Measurements from ENCODE around the gene KAZN. TPM values are rescaled to one million over a fixed set of nuclear protein-coding genes. Genes with fewer than 3 reads are reported as not detected.
A peak's percentile ranks its signal among the peaks of the same experiment; 100 is the strongest.

The KAZN gene
- polyA plus RNA-seq, 1 experiment, result 3.7 TPM

DNA sequence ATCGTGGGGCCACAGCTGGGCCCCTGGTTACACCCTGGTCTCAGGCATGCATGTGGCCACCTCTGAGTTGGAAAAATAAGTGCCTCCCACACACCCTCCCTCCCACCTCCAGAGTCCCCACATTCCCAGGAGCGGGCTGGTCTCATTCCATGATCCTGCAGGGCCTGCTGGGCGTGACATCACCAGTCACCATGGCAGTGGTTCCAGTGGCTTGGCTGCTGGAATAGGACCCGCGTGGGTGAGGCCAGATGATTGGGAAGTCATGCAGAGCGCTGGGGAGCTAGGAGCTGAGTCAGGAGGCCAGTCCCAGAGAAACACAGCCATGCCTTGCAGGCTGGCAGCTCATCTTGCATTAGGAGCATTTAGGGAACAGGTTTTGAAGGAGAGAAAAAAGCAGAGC lies 429.6 kb downstream of the KAZN start:
- Histone ChIP-seq H3K27me3 (ENCODE audit: control insufficient read depth, insufficient read depth, low read length) (no peaks in the 10 kb centered on the region), H3K4me3 (ENCODE audit: low read depth, low read length) (no peak overlapping the region), H3K9me3 (ENCODE audit: control insufficient read depth, insufficient read depth, low read length) (no peaks in the 10 kb centered on the region), H3K27ac (ENCODE audit: low read depth, low read length) (no peak overlapping the region)
- POLR2A ChIA-PET, result no interaction called here
- CTCF ChIA-PET, result interaction anchor here (0.6 to 3.9 kb wide), 50 partner anchors 9 to 1323 kb away, joined by 3 to 34 read pairs (median 5); no protein-coding TSS in a partner anchor
- TF ChIP-seq, protein P1, sequence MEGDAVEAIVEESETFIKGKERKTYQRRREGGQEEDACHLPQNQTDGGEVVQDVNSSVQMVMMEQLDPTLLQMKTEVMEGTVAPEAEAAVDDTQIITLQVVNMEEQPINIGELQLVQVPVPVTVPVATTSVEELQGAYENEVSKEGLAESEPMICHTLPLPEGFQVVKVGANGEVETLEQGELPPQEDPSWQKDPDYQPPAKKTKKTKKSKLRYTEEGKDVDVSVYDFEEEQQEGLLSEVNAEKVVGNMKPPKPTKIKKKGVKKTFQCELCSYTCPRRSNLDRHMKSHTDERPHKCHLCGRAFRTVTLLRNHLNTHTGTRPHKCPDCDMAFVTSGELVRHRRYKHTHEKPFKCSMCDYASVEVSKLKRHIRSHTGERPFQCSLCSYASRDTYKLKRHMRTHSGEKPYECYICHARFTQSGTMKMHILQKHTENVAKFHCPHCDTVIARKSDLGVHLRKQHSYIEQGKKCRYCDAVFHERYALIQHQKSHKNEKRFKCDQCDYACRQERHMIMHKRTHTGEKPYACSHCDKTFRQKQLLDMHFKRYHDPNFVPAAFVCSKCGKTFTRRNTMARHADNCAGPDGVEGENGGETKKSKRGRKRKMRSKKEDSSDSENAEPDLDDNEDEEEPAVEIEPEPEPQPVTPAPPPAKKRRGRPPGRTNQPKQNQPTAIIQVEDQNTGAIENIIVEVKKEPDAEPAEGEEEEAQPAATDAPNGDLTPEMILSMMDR (IDR thresholded peaks at IDR 0.05; ENCODE audit: low read depth, low read length), result no peak
- peak; percentile 24 for DNase-seq (ENCODE audit: low read depth, low spot score)

DNA sequence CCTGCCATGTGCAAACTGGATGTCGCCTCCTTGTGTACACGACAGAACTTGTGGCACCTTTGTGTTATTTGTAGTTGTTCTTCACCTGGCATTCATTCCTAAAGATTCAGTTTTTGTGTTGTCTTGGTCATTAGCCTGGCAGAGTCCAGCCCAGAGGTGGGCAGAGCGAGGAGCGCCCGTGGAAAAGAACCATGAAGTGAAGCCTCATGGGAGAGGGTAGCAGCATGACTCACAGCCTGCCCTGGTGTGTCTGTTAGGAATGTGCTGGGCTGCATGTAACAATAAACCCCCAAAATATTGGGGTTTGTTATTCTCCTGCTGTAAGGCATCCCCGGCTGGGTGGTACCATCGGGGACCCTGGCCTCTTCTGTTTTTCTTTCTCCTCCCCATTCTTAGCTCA lies 430.1 kb downstream of the KAZN start:
- CTCF ChIA-PET, result interaction anchor here (0.6 to 3.9 kb wide), 20 partner anchors 9 to 624 kb away, joined by 3 to 34 read pairs (median 8); no protein-coding TSS in a partner anchor
- TF ChIP-seq, protein P1 (IDR thresholded peaks at IDR 0.05; ENCODE audit: low read depth, low read length), result no peak
- H3K27ac ChIP-seq (ENCODE audit: low read depth, low read length), result no peak overlapping the region
- H3K4me3 ChIP-seq (ENCODE audit: low read depth, low read length), result no peak overlapping the region
- no peak for DNase-seq (ENCODE audit: low read depth, low spot score)
- POLR2A ChIA-PET, result no interaction called here
- H3K27me3 ChIP-seq (ENCODE audit: control insufficient read depth, insufficient read depth, low read length), result no peaks in the 10 kb centered on the region
- H3K9me3 ChIP-seq (ENCODE audit: control insufficient read depth, insufficient read depth, low read length), result no peaks in the 10 kb centered on the region

DNA sequence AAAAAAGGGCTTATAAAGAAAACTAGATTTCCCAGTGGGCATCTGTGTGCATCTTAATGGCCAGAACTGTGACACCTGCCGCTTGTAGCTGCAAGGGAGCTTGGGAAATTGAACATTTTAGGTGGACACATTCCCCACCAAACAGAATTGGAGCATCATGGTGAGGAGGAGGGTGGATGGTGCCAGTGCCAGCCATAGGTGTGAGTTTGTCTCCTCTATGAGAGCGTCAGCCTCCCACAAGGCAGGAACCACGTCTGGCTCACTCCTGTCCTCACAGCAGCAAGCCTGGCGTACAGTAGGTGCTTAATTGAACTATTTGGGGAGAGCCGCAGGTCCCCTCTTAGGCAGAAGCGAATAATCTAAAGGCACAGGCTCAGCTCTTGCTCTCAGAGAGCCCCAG lies 430.6 kb downstream of the KAZN start:
- ChIA-PET POLR2A (no interaction called here), CTCF (interaction anchor here (0.6 to 3.9 kb wide), 13 partner anchors 8 to 624 kb away, joined by 3 to 34 read pairs (median 7); no protein-coding TSS in a partner anchor)
- no peak for DNase-seq (ENCODE audit: low read depth, low spot score)
- TF ChIP-seq, protein P1 (IDR thresholded peaks at IDR 0.05; ENCODE audit: low read depth, low read length), result no peak
- H3K9me3 ChIP-seq (ENCODE audit: control insufficient read depth, insufficient read depth, low read length), result no peaks in the 10 kb centered on the region
- no peak overlapping the region for H3K27ac ChIP-seq (ENCODE audit: low read depth, low read length)
- H3K27me3 ChIP-seq (ENCODE audit: control insufficient read depth, insufficient read depth, low read length), result no peaks in the 10 kb centered on the region
- H3K4me3 ChIP-seq (ENCODE audit: low read depth, low read length), result no peak overlapping the region

DNA sequence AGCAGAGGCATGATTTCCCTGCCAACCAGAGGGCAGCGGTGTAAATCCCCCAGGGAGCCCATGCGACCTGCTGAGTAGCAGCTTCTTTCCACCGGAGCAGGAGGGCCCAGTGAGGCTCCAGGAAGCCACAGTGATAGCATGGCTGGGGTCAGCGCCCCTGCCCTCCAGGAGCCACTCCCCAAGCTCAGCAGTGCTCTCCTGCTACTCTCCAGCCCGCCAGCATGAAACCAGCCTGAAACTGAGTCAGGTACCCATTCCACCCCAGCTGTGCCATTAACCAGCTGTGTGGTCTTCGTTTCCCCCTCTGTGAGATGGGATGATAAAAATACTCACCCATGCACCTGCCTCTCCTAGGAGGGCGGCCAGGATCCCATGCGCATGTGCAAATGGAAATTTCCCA lies 431.3 kb downstream of the KAZN start:
- CTCF ChIA-PET, result no interaction called here
- DNase-seq (ENCODE audit: low read depth, low spot score), result no peak
- Histone ChIP-seq H3K27me3 (ENCODE audit: control insufficient read depth, insufficient read depth, low read length) (no peaks in the 10 kb centered on the region), H3K4me3 (ENCODE audit: low read depth, low read length) (no peak overlapping the region), H3K9me3 (ENCODE audit: control insufficient read depth, insufficient read depth, low read length) (no peaks in the 10 kb centered on the region), H3K27ac (ENCODE audit: low read depth, low read length) (no peak overlapping the region)
- POLR2A ChIA-PET, result no interaction called here
- TF ChIP-seq, protein P1 (IDR thresholded peaks at IDR 0.05; ENCODE audit: low read depth, low read length), result no peak

DNA sequence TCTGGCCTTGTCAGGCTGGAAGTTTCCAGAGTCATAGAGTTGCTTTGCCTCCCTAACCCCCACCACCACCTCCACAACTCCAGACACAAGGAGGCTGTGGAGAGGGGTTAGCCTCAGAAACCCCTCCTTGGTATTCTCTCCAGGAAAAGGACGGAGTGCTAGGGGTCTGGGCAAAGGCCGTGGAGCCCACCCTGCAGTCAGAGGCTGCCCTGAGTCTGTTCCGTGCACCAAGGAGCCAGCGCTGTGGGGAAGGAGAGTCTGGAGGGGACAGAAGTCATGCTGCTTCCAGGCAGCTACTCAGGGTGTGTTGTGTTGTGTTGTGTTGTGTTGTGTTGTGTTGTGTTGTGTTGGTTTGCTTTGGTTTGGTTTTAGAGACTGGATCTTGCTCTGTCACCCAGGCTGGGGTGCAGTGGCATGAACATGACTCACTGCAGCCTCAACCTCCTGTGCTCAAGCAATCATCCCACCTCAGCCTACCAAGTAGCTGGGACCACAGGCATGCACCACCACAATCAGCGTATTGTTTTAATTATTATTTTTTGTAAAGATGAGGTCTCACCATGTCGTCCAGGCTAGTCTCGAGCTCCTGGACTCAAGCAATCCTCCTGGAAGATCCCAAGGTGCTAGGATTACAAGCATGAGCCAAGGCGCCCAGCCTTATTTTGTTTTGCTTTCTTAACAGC lies 432.9 kb downstream of the KAZN start:
- Histone ChIP-seq H3K4me3 (ENCODE audit: low read depth, low read length) (no peak overlapping the region), H3K27ac (ENCODE audit: low read depth, low read length) (no peak overlapping the region), H3K27me3 (ENCODE audit: control insufficient read depth, insufficient read depth, low read length) (no peaks in the 10 kb centered on the region), H3K9me3 (ENCODE audit: control insufficient read depth, insufficient read depth, low read length) (no peaks in the 10 kb centered on the region)
- no peak for DNase-seq (ENCODE audit: low read depth, low spot score)
- ChIA-PET POLR2A (no interaction called here), CTCF (interaction anchor here (0.6 to 1.0 kb wide), 3 partner anchors 15 to 107 kb away, joined by 3 to 4 read pairs (median 3); no protein-coding TSS in a partner anchor)
- TF ChIP-seq, protein P1 (IDR thresholded peaks at IDR 0.05; ENCODE audit: low read depth, low read length), result no peak
